T-helper 1 cell treated with Interleukin-12 subunit alpha and Interleukin-12 subunit beta and Interleukin-4 antibody, amounts not matched to agents 30 μg/mL and 1 μg/mL, for 36 hours (primary cell): Measurements from ENCODE around the gene SDC1.

Experiments used
- H3K27ac Mint-ChIP-seq: one replicate; pipeline ENCODE4 v1.8.0; 2021; ENCODE audit warnings: mild to moderate bottlenecking, mixed read lengths
- H3K27me3 Mint-ChIP-seq: one replicate; pipeline ENCODE4 v1.8.0; 2021; ENCODE audit warnings: low read depth, mixed read lengths
- H3K36me3 Mint-ChIP-seq: one replicate; pipeline ENCODE4 v1.8.0; 2021; ENCODE audit warnings: low read depth, mixed read lengths
- H3K4me1 Mint-ChIP-seq: one replicate; pipeline ENCODE4 v1.8.0; 2021; ENCODE audit warnings: low read depth, mixed read lengths
- H3K4me3 Mint-ChIP-seq: one replicate; pipeline ENCODE4 v1.8.0; 2021; ENCODE audit warnings: mild to moderate bottlenecking, moderate library complexity, mixed read lengths
- H3K9me3 Mint-ChIP-seq: one replicate; pipeline ENCODE4 v1.8.0; 2021; ENCODE audit warnings: mixed read lengths

The SDC1 gene

GRCh38 chr2:20191714-20192569 lies 33.0 kb downstream of the SDC1 start:
- no peaks in the 10 kb centered on the region for H3K27me3 Mint-ChIP-seq
- H3K9me3 Mint-ChIP-seq, result no peaks in the 10 kb centered on the region
- no peaks in the 10 kb centered on the region for H3K4me1 Mint-ChIP-seq
- no peaks in the 10 kb centered on the region for H3K36me3 Mint-ChIP-seq
- H3K27ac Mint-ChIP-seq, result no peak overlapping the region
- H3K4me3 Mint-ChIP-seq, result no peak overlapping the region

DNA sequence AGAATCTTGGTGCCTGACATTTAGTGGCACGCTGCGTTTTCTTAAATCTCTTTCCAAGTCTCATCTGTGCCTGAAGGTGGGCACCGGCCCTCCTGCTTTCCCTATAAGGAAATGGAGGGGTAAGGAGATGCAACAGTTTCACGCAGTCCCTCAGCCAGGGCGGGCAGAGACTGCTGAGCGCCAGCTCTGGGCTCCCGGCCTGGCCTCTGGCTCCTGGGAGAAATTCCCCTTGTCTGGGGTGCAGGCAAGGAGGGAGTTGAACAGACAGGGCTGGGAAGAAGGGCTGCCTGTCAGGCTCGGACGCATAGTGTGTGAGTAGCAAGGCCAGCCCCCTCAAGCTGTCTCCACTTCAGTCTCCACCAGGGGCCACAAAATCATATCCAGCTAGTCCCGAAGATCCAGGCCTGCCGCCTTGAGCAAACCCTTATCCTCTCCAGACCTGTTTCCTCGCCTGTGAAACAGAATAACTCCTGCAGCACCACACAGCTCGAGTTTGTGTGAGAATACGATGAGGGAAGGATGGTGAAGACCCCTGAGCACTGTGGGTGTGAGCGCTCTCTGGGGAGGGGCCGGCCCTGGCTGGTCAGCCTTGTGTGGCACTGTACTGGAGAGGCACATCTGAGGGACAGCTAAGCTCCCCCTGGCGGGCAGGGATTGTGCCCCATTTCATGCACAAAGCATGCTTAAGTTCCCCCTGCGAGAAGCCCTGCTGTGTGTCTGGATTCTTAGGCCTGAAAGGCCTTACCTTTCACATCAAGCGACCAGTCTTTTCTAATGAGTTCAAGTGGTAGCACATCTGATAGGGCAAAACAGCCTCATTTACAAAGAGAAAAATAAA lies 33.8 kb downstream of the SDC1 start:
- H3K9me3 Mint-ChIP-seq, result no peaks in the 10 kb centered on the region
- no peaks in the 10 kb centered on the region for H3K4me1 Mint-ChIP-seq
- no peaks in the 10 kb centered on the region for H3K36me3 Mint-ChIP-seq
- no peak overlapping the region for H3K4me3 Mint-ChIP-seq
- no peaks in the 10 kb centered on the region for H3K27me3 Mint-ChIP-seq
- no peak overlapping the region for H3K27ac Mint-ChIP-seq

- Mint-ChIP-seq H3K4me1 (no peaks in the 10 kb centered on the region), H3K36me3 (no peaks in the 10 kb centered on the region), H3K9me3 (no peaks in the 10 kb centered on the region), H3K4me3 (no peak overlapping the region), H3K27me3 (no peaks in the 10 kb centered on the region), H3K27ac (no peak overlapping the region)
Observed at GRCh38 chr2:20190170-20190569, 34.8 kb downstream of the SDC1 start.

GRCh38 chr2:20189299-20189931 lies 35.5 kb downstream of the SDC1 start:
- Mint-ChIP-seq H3K27me3 (no peaks in the 10 kb centered on the region), H3K36me3 (no peaks in the 10 kb centered on the region), H3K9me3 (no peaks in the 10 kb centered on the region), H3K4me1 (no peaks in the 10 kb centered on the region), H3K4me3 (no peak overlapping the region), H3K27ac (no peak overlapping the region)

- Mint-ChIP-seq H3K27ac (no peak overlapping the region), H3K4me3 (no peak overlapping the region), H3K36me3 (no peaks in the 10 kb centered on the region), H3K4me1 (no peaks in the 10 kb centered on the region), H3K27me3 (no peaks in the 10 kb centered on the region), H3K9me3 (no peaks in the 10 kb centered on the region)
Observed at GRCh38 chr2:20188851-20189250, 36.1 kb downstream of the SDC1 start.

- no peaks in the 10 kb centered on the region for H3K36me3 Mint-ChIP-seq
- no peaks in the 10 kb centered on the region for H3K4me1 Mint-ChIP-seq
- H3K27ac Mint-ChIP-seq, result no peak overlapping the region
Observed at GRCh38 chr2:20188201-20188600, 36.7 kb downstream of the SDC1 start.

DNA sequence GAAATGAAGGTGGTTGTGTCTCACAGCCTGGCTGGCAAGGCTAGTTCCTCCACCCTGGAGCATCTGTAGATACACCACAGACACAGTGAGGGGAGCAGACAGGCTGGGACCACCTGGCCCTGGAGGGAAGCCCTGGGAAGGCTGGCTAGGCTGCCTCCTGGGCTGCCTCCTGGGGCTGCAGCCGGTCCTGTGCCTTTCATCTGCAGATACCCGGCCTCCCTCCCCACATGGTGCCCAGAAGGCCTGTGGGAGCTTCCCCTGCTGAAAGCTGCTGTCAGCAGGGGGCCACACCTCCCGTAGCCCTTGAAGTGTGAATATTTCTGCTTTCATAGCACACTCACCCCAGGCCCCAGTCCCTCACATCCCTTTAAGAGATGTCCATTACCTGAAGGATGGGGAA lies 37.6 kb downstream of the SDC1 start:
- Mint-ChIP-seq H3K4me1 (no peaks in the 10 kb centered on the region), H3K27ac (no peak overlapping the region), H3K4me3 (no peak overlapping the region), H3K9me3 (no peaks in the 10 kb centered on the region), H3K27me3 (no peaks in the 10 kb centered on the region), H3K36me3 (no peaks in the 10 kb centered on the region)

More at GRCh38 chr2:20188201-20188600, 36.7 kb downstream of the SDC1 start:
- Mint-ChIP-seq H3K9me3 (no peaks in the 10 kb centered on the region), H3K27me3 (no peaks in the 10 kb centered on the region), H3K4me3 (no peak overlapping the region)

GRCh38 chr2:20186855-20187187 lies 38.1 kb downstream of the SDC1 start:
- Mint-ChIP-seq H3K27ac (no peak overlapping the region), H3K9me3 (no peaks in the 10 kb centered on the region), H3K27me3 (no peaks in the 10 kb centered on the region), H3K4me3 (no peak overlapping the region), H3K36me3 (no peaks in the 10 kb centered on the region), H3K4me1 (no peaks in the 10 kb centered on the region)

DNA sequence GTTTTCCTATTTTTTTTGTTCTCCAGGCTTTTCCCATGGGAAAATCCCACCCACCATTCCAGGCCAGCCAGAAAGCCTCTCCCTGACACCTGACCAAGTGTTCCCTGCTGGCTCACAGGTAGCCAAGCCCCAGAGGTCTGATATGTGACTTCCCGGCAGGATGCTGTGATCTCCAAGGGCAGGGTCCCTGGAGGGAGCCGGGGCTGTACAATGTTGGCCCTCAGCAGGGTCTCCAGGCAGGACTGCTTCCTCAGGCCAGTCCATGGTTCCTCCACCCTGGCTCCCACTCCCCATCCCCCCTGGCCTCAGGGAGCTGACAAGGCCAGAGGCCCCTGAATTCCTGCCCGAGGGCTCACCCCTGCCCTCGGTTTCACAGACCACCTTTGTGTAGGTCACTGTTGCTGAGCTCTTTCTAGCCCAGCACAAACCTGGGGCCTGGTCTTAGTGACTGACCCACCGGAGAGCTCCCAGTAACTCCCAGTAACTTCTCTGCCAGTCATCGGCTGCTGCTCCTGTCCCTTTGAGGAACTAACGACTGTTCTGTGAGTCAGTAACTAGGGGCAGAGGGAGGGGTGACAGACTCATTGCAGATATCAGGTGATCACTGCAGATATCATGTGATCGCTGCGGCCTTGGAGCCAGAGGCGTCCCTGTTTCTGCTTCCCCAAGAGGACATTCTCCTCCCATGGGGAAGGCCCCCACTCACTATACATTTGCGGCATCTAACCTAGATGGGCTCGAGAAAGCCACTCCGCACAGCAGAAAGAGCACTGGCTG lies 38.7 kb downstream of the SDC1 start:
- Mint-ChIP-seq H3K4me3 (no peak overlapping the region), H3K27ac (no peak overlapping the region), H3K4me1 (no peaks in the 10 kb centered on the region), H3K36me3 (no peaks in the 10 kb centered on the region), H3K9me3 (no peaks in the 10 kb centered on the region), H3K27me3 (no peaks in the 10 kb centered on the region)

DNA sequence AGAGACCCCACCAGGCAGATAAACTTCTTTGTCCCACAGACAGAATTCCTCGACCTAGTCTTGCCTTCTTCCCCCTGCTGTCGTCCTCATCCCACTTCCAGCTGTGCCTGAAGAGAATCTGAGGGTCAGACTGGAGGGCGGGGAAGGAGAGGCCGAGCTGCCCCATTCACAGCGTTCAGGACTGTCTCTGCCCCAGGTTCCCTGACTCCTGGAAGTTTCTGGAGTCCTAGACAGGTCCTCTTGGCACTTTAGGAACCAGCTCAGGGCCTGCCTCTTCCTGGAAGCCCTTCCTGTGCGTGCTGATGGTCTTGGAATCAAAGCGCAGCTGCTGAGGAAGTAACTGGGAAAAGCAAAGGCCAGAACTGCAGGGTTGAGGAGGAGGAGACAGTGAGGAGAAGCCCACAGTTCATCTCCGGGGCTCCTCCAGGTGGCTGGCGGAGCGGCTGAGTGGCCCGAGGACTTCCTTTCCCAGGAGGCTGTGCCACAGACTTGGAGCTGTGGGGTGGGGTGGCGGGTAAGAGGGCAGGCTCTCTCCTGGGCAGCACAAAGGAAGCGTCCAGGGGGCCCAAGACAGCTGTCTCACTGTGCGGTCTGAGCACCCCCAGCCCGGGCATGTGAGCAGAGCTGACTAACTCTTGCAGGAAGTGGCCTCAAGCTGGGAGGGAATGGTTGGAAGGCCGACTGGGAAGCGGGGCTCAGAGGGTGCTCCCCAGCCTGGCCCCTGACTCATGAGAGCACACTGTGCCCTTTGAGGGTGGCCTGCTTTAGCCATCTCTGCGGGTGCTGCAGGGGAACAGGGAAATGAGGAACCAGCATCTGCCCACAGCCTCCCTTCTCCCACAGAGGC lies 39.5 kb downstream of the SDC1 start:
- H3K9me3 Mint-ChIP-seq, result no peaks in the 10 kb centered on the region
- H3K4me3 Mint-ChIP-seq, result no peak overlapping the region
- no peaks in the 10 kb centered on the region for H3K36me3 Mint-ChIP-seq
- no peaks in the 10 kb centered on the region for H3K4me1 Mint-ChIP-seq
- H3K27ac Mint-ChIP-seq, result no peak overlapping the region
- no peaks in the 10 kb centered on the region for H3K27me3 Mint-ChIP-seq

DNA sequence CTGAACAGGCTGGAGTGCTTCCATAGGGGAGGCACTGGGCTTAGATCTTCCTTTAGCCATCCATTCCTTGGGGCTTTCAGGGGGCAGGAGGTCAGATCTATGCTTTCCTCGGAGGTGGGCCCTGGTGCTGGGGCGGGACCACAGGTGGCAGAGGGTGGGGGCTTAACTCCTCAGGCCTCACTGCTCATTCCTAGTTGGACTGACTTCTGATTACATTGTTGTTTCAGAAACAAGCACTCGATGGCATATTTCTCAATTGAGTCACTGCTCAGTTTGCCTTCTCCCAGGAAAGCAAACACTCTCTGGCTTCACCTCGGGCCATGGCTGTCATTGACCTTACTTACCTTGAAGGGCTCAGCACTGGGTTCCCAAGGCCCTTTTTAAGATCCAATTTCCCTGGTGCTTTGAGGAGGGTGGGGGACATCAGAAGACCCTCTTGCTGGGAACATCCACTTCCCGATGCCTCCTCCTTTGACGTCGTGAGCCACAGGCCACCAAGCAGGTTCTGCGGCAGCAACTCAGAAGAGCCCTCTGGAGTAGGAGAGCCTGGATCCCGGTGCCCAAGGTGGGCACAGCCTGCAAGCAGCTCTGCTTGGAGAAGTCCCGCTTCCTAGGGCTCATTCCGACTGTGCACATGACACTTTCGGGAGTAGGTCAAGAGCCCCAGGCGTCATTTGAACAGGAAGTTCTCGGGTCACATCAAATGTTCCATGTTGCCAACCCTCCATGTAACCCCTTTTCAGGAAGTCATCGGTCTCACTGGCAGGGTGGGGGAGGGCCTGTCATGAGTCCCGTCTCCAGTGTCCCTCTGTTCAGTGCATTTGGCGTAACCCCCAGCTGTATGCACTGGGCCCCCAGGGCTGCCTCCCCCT lies 40.6 kb downstream of the SDC1 start:
- Mint-ChIP-seq H3K4me3 (no peak overlapping the region), H3K4me1 (no peaks in the 10 kb centered on the region)

DNA sequence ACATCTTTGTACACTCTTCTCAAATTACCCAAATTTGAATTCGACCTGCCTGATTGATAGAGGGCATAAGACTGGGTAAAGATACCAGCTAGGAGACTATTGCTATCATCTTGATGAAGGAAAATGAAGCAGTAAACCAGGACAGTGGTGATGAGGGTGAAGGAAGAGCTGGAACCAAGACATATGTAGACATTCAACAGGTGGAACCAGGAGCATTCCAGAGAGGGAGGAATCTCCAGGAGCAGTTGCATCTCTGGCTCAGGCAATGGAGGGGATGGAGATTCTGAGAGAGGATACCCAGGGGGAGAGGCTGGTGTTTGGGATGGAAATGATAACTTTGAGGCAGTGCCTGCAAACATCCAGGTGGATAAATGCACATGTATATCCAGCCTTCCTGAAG lies 41.6 kb downstream of the SDC1 start:
- no peak overlapping the region for H3K4me3 Mint-ChIP-seq

More for the DNA sequence above, 40.6 kb downstream of the SDC1 start:
- no peaks in the 10 kb centered on the region for H3K36me3 Mint-ChIP-seq
- H3K27ac Mint-ChIP-seq, result no peak overlapping the region
- no peaks in the 10 kb centered on the region for H3K27me3 Mint-ChIP-seq
- no peaks in the 10 kb centered on the region for H3K9me3 Mint-ChIP-seq

More for the DNA sequence above, 41.6 kb downstream of the SDC1 start:
- Mint-ChIP-seq H3K9me3 (no peaks in the 10 kb centered on the region), H3K27me3 (no peaks in the 10 kb centered on the region), H3K36me3 (no peaks in the 10 kb centered on the region), H3K4me1 (no peaks in the 10 kb centered on the region), H3K27ac (no peak overlapping the region)
